CD14-positive monocyte (primary cell): ENCODE data around the gene MPND. TPM values are rescaled to one million over a fixed set of nuclear protein-coding genes. Genes with fewer than 3 reads are reported as not detected.
A peak's percentile ranks its signal among the peaks of the same experiment; 100 is the strongest.

Source experiments
- DNase-seq, 3 donors: peaks; one replicate each; pipeline ENCODE4 v3.0.0-alpha.2; 2011 to 2022
- H2AFZ ChIP-seq: 2 replicates; pipeline ENCODE4 v1.6.0; 2012; ENCODE audit warnings: mild to moderate bottlenecking, low read depth, low read length, inconsistent platforms; ENCODE audit not compliant: insufficient read depth, poor library complexity, severe bottlenecking
- H3K27ac ChIP-seq, 2 donors: 1 replicate in 1 of 2; 2 replicates in 1 of 2; pipeline ENCODE4 v1.5.1; 2012 to 2013; ENCODE audit warnings: low read length in 2 of 2, control low read depth in 1 of 2, inconsistent platforms in 1 of 2, low read depth in 1 of 2, mild to moderate bottlenecking in 1 of 2
- H3K27me3 ChIP-seq, 2 donors: one replicate each; pipeline versions ENCODE4 v1.6.0 to v1.6.1; 2011 to 2013; ENCODE audit warnings: low read length in 2 of 2; ENCODE audit not compliant: control insufficient read depth in 2 of 2, insufficient read depth in 2 of 2
- H3K36me3 ChIP-seq, 2 donors: replicated peaks in 1 of 2; 1 replicate in 1 of 2; 2 replicates in 1 of 2; pipeline versions ENCODE4 v1.5.1 to v1.6.1; 2012 to 2013; ENCODE audit warnings: low read length in 2 of 2, control low read depth in 1 of 2, inconsistent platforms in 1 of 2, mild to moderate bottlenecking in 1 of 2; ENCODE audit not compliant: insufficient read depth in 2 of 2, control insufficient read depth in 1 of 2
- H3K4me1 ChIP-seq, 2 donors: 1 replicate in 1 of 2; 2 replicates in 1 of 2; pipeline versions ENCODE4 v1.5.1 to v1.6.1; 2012 to 2013; ENCODE audit warnings: low read length in 2 of 2, control low read depth in 1 of 2, inconsistent platforms in 1 of 2, mild to moderate bottlenecking in 1 of 2, moderate library complexity in 1 of 2; ENCODE audit not compliant: insufficient read depth in 2 of 2, control insufficient read depth in 1 of 2
- H3K4me2 ChIP-seq: replicated peaks from 2 replicates; pipeline ENCODE3; 2012; ENCODE audit warnings: low read length, moderate library complexity, mild to moderate bottlenecking; ENCODE audit not compliant: poor library complexity, severe bottlenecking; ENCODE audit errors: extremely low read depth
- H3K4me3 ChIP-seq, 3 experiments: fragments of 200-600 bp in 1 of 3; sonication (generic) in 1 of 3; replicated peaks in 1 of 3; 1 replicate in 2 of 3; 2 replicates in 1 of 3; pipeline ENCODE4 v1.5.1; 2011 to 2013; ENCODE audit warnings: low read length in 3 of 3, mild to moderate bottlenecking in 3 of 3, control low read depth in 2 of 3, low read depth in 2 of 3, inconsistent platforms in 1 of 3, moderate library complexity in 1 of 3
- H3K79me2 ChIP-seq: 2 replicates; pipeline ENCODE4 v1.6.0; 2012; ENCODE audit warnings: mild to moderate bottlenecking, control low read depth, inconsistent platforms, low read length, moderate library complexity; ENCODE audit not compliant: insufficient read depth
- H3K9ac ChIP-seq: 2 replicates; pipeline ENCODE4 v1.6.0; 2017; ENCODE audit warnings: low read length, mild to moderate bottlenecking; ENCODE audit not compliant: insufficient read depth, poor library complexity, severe bottlenecking
- H3K9me3 ChIP-seq, 2 donors: replicated peaks in 1 of 2; 1 replicate in 1 of 2; 2 replicates in 1 of 2; pipeline versions ENCODE4 v1.5.1 to v1.6.1; 2012 to 2013; ENCODE audit warnings: low read length in 2 of 2, control low read depth in 1 of 2; ENCODE audit not compliant: control insufficient read depth in 1 of 2, insufficient read depth in 1 of 2
- H4K20me1 ChIP-seq: 2 replicates; pipeline ENCODE4 v1.6.0; 2012; ENCODE audit warnings: mild to moderate bottlenecking, low read length, control low read depth, moderate library complexity; ENCODE audit not compliant: insufficient read depth
- H3K27ac Mint-ChIP-seq, 7 donors: one replicate each; pipeline ENCODE4 v1.8.0; 2020; ENCODE audit warnings: mild to moderate bottlenecking in 7 of 7, mixed read lengths in 7 of 7, moderate library complexity in 6 of 7, inconsistent platforms in 2 of 7
- H3K27me3 Mint-ChIP-seq, 3 donors: one replicate each; pipeline ENCODE4 v1.8.0; 2021 to 2022; ENCODE audit warnings: low read depth in 3 of 3, mild to moderate bottlenecking in 3 of 3, mixed read lengths in 3 of 3, moderate library complexity in 3 of 3, inconsistent platforms in 1 of 3
- H3K36me3 Mint-ChIP-seq, 2 donors: one replicate each; pipeline ENCODE4 v1.8.0; 2020; ENCODE audit warnings: mixed read lengths in 2 of 2, inconsistent platforms in 1 of 2, mild to moderate bottlenecking in 1 of 2
- H3K4me1 Mint-ChIP-seq: one replicate; pipeline ENCODE4 v1.8.0; 2020; ENCODE audit warnings: mild to moderate bottlenecking, mixed read lengths
- H3K4me3 Mint-ChIP-seq, 2 donors: one replicate each; pipeline ENCODE4 v1.8.0; 2020; ENCODE audit warnings: mild to moderate bottlenecking in 2 of 2, mixed read lengths in 2 of 2, moderate library complexity in 1 of 2
- H3K9me3 Mint-ChIP-seq, 7 donors: one replicate each; pipeline ENCODE4 v1.8.0; 2020 to 2022; ENCODE audit warnings: mixed read lengths in 7 of 7, mild to moderate bottlenecking in 6 of 7, moderate library complexity in 6 of 7, inconsistent platforms in 2 of 7
- WGBS: methylation state at CpG from one replicate; pipeline ENCODE4 v1.1.5; 2013; ENCODE audit warnings: missing lambda C conversion rate; ENCODE audit not compliant: insufficient coverage; 5-methylcytosine and 5-hydroxymethylcytosine counted together
- intact Hi-C, 2 donors: fragments of 100-400 bp; cut with micrococcal nuclease; formaldehyde crosslinking; loops; one replicate each; pipeline versions ENCODE4 v1.15.0 to v1.15.1; 2023
- polyA plus RNA-seq, 3 donors: library from polyadenylated mRNA; depleted of rRNA in 1 of 3; unstranded in 2 of 3; stranded (reverse) in 1 of 3; fragments of 300-500 nt in 2 of 3; fragments of >200 nt in 1 of 3; fragmentation: Illumina TruSeq in 2 of 3; gene quantifications; 1 replicate in 2 of 3; 2 replicates in 1 of 3; pipeline ENCODE4 v1.2.3, GENCODE V29; 2012 to 2021
- TF ChIP-seq, protein P1 (sequence below): fragments of 200-600 bp; IDR thresholded peaks from one replicate; pipeline ENCODE4 v1.8.0; 2022; ENCODE audit warnings: antibody characterized with exemption, mild to moderate bottlenecking

The MPND gene
- polyA plus RNA-seq, 3 donors = 6.5 to 15.9 (median 7.0) TPM

DNA sequence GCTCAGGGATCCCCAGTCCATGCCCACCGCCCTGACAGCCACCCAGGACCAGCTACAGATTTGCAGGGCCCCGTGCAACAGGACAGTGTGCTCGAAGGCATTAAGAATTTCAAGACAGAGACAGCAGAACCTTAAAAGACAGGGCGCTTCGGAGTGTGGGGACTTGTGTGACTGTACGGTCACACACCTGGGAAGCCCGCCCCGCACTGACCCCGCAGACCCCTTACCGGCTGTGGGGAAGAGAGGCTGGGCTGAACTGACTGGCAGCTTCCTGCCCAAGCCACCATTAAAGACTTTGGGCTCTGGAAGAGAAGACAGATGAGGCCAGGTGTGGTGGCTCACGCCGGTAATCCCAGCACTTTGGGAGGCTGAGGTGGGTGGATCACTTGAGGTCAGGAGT is 19.1 kb upstream of the MPND start:
- WGBS = 92% methylated on average over 5 of the region's 12 CpGs
- TF ChIP-seq, protein P1, sequence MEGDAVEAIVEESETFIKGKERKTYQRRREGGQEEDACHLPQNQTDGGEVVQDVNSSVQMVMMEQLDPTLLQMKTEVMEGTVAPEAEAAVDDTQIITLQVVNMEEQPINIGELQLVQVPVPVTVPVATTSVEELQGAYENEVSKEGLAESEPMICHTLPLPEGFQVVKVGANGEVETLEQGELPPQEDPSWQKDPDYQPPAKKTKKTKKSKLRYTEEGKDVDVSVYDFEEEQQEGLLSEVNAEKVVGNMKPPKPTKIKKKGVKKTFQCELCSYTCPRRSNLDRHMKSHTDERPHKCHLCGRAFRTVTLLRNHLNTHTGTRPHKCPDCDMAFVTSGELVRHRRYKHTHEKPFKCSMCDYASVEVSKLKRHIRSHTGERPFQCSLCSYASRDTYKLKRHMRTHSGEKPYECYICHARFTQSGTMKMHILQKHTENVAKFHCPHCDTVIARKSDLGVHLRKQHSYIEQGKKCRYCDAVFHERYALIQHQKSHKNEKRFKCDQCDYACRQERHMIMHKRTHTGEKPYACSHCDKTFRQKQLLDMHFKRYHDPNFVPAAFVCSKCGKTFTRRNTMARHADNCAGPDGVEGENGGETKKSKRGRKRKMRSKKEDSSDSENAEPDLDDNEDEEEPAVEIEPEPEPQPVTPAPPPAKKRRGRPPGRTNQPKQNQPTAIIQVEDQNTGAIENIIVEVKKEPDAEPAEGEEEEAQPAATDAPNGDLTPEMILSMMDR = no peak
- Histone ChIP-seq H3K27me3 (peaks cover 2 to 28% of the 10 kb centered on the region in 2 donors), H3K79me2 (no peaks in the 10 kb centered on the region), H3K4me2 (no peak overlapping the region), H3K36me3 (no peaks in the 10 kb centered on the region), H3K4me1 (peaks cover 23 to 26% of the 10 kb centered on the region in 2 donors), H2AFZ (no peak overlapping the region), H3K4me3 (no peak overlapping the region), H3K9me3 (peaks cover 26 to 51% of the 10 kb centered on the region in 2 donors), H3K27ac (no peak overlapping the region), H3K9ac (no peak overlapping the region), H4K20me1 (no peaks in the 10 kb centered on the region)
- Mint-ChIP-seq H3K27ac (no peak overlapping the region), H3K4me3 (no peak overlapping the region), H3K9me3 (peaks cover 36 to 57% (median 48%) of the 10 kb centered on the region in 7 donors), H3K27me3 (peaks cover 30 to 42% (median 39%) of the 10 kb centered on the region in 3 donors), H3K4me1 (peaks cover 30% of the 10 kb centered on the region), H3K36me3 (peaks cover 3% of the 10 kb centered on the region in 2 donors)
- intact Hi-C loops = loop anchor here in 1 of 2 donors (10.0 kb wide), 1 partner anchor 351 kb away; the partner anchor contains the start of gene MYDGF
- DNase-seq = no peak

GRCh38 chr19:4326215-4326836 is 17.0 kb upstream of the MPND start:
- Mint-ChIP-seq H3K4me1 (peaks cover 30% of the 10 kb centered on the region), H3K9me3 (peaks cover 17 to 44% (median 30%) of the 10 kb centered on the region in 7 donors), H3K27me3 (peaks cover 30 to 45% (median 45%) of the 10 kb centered on the region in 3 donors), H3K36me3 (peaks cover 3% of the 10 kb centered on the region in 2 donors), H3K27ac (peak overlapping the region in 1 of 7 donors; percentile 76), H3K4me3 (peak overlapping the region in 1 of 2 donors; percentile 77)
- Histone ChIP-seq H3K27ac (no peak overlapping the region), H3K9me3 (peaks cover 7 to 30% of the 10 kb centered on the region in 2 donors), H3K4me2 (no peak overlapping the region), H3K27me3 (peaks cover 2 to 28% of the 10 kb centered on the region in 2 donors), H3K9ac (no peak overlapping the region), H2AFZ (peak overlapping the region; percentile 54), H3K4me3 (no peak overlapping the region), H4K20me1 (no peaks in the 10 kb centered on the region), H3K36me3 (no peaks in the 10 kb centered on the region), H3K79me2 (no peaks in the 10 kb centered on the region), H3K4me1 (peaks cover 23 to 26% of the 10 kb centered on the region in 2 donors)
- WGBS = 50% methylated on average over 7 of the region's 13 CpGs
- TF ChIP-seq, protein P1 = no peak
- intact Hi-C loops = loop anchor here in 1 of 2 donors (10.0 kb wide), 1 partner anchor 348 kb away; the partner anchor contains the start of gene MYDGF
- DNase-seq = no peak
